C4-2B (cell line): ENCODE data around the gene TMEM272.

Source experiments
- H3K27ac ChIP-seq: fragments of 450-650 bp; 2 replicates; pipeline ENCODE4 v1.5.1; 2017
- CTCF ChIP-seq: fragments of 450-650 bp; conservative IDR thresholded peaks from 2 replicates; pipeline ENCODE4 v1.5.1; 2017; ENCODE audit warnings: mild to moderate bottlenecking
- ZFX ChIP-seq: fragments of 450-650 bp; IDR thresholded peaks from 2 replicates; pipeline ENCODE4 v1.6.1; 2017

TMEM272 gene

DNA sequence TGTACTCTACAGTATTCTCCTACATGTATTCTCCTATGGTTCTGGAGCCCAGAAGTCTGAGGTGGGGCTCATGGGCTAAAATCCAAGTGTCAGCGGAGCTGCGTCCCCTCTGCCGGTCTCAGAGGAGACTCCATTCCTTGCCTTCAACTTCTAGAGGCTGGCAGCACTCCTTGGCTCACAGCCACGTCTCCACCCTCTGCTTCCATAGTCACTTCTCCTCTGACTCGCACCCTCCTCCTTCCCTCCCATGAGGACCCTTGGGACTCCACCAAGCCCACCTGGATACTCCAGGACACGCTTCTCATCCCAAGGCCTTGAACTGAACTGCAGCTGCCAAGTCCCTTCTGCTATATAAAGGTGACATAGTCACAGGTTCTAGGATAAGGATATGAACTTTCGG is 68.8 kb downstream of the TMEM272 start:
- no peak for TF ChIP-seq ZFX
- TF ChIP-seq CTCF = no peak
- no peak overlapping the region for H3K27ac ChIP-seq

GRCh38 chr13:51773515-51773914 is 71.5 kb downstream of the TMEM272 start:
- no peak overlapping the region for H3K27ac ChIP-seq
- TF ChIP-seq ZFX (no peak), CTCF (no peak)

DNA sequence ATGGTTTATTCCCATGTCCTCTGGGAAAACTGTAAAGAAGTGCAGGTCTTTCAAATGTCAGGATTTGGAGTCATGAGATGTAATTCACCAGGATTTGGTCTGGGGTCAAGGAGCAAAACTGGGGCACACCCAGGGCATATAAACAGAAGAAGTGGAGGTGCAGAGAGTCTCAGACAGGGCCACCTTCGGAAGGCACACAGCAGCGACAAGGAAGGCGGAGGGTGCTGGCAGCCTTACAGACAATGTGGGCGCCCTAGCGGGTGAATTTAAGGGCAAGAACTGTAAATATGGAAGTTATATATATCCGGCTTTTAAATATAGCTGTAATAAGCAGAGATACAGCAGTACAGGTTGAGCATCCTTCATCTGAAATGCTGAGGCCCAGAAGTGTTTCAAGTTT is 72.2 kb downstream of the TMEM272 start:
- TF ChIP-seq ZFX (no peak), CTCF (no peak)
- no peak overlapping the region for H3K27ac ChIP-seq

- TF ChIP-seq CTCF = no peak
- no peak for TF ChIP-seq ZFX
- no peak overlapping the region for H3K27ac ChIP-seq
Observed at GRCh38 chr13:51772105-51772455, 72.9 kb downstream of the TMEM272 start.

- H3K27ac ChIP-seq = no peak overlapping the region
- no peak for TF ChIP-seq CTCF
- no peak for TF ChIP-seq ZFX
Observed at GRCh38 chr13:51771418-51772104, 73.4 kb downstream of the TMEM272 start.

- no peak overlapping the region for H3K27ac ChIP-seq
- TF ChIP-seq ZFX (no peak), CTCF (no peak)
Observed at GRCh38 chr13:51770681-51771417, 74.1 kb downstream of the TMEM272 start.

DNA sequence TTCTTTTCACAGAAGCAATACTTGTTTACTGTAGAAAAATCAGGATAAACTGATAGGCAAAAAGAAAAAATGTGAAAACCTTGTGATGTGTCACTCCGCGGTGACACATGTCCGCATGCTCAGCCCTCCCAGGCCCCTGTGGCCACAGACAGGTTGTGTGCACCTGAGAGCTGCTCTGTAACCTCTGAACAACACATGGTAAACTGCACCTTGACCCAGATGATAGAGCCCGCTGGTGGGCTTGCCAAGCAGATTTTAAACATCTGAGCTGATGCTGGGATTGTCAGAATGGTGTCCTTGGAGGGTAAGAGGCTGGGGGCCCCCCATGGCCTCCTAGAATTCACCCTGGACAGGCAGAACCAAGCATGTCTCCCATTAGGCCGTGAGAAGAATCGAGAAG is 74.8 kb downstream of the TMEM272 start:
- no peak overlapping the region for H3K27ac ChIP-seq
- no peak for TF ChIP-seq ZFX
- TF ChIP-seq CTCF = no peak
